IMR-90 (cell line): ENCODE measurements around the gene RAB41. TPM values are rescaled to one million over a fixed set of nuclear protein-coding genes. Genes with fewer than 3 reads are reported as not detected.

Experiments
- ATAC-seq: fragments of 200-7000 bp; cut with Tn5 transposase; 2 replicates; pipeline ENCODE4 v1.9.1; 2020; ENCODE audit warnings: low read depth, mild to moderate bottlenecking, moderate library complexity
- BruUV-seq: library from RNA; stranded (reverse); fragments of 400-500 nt; replicated peaks from 2 replicates; lab custom pipeline; 2021; lab: Mats Ljungman, UMichigan
- CTCF ChIA-PET: fragments of 300-600 bp; formaldehyde crosslinking; extraction: SDS; loops from one replicate; lab custom pipeline; 2021; ENCODE audit warnings: antibody characterized with exemption; lab: Yijun Ruan, JAX
- POLR2A ChIA-PET: fragments of 300-600 bp; sonication (Branson Sonifier 250); formaldehyde crosslinking; loops from one replicate; lab custom pipeline; 2022; ENCODE audit warnings: antibody characterized with exemption; ENCODE audit not compliant: unreplicated experiment; lab: Charles Lee
- DNase-seq: peaks from one replicate; pipeline ENCODE4 v3.0.0; 2013
- H2AFZ ChIP-seq: replicated peaks from 2 replicates; pipeline ENCODE3; 2013; ENCODE audit warnings: low read length, mild to moderate bottlenecking; ENCODE audit not compliant: poor library complexity
- H2AK5ac ChIP-seq: 2 replicates; pipeline ENCODE4 v1.6.1; 2013; ENCODE audit warnings: low read depth, low read length, inconsistent platforms
- H2AK9ac ChIP-seq: replicated peaks from 2 replicates; pipeline ENCODE3; 2013; ENCODE audit warnings: mild to moderate bottlenecking, low read depth, low read length, moderate library complexity; ENCODE audit not compliant: poor library complexity
- H2BK120ac ChIP-seq: 2 replicates; pipeline ENCODE4 v1.6.1; 2013; ENCODE audit warnings: low read depth, low read length, inconsistent platforms
- H2BK15ac ChIP-seq: 3 replicates; pipeline ENCODE4 v1.6.1; 2013; ENCODE audit warnings: low read depth, low read length, inconsistent platforms
- H2BK20ac ChIP-seq: 2 replicates; pipeline ENCODE4 v1.6.1; 2013; ENCODE audit warnings: low read depth, mild to moderate bottlenecking, inconsistent platforms, low read length, moderate library complexity
- H2BK5ac ChIP-seq: 2 replicates; pipeline ENCODE4 v1.6.1; 2013; ENCODE audit warnings: mild to moderate bottlenecking, low read depth, low read length, inconsistent platforms; ENCODE audit not compliant: poor library complexity, severe bottlenecking
- H3K14ac ChIP-seq: replicated peaks from 2 replicates; pipeline ENCODE4 v1.6.1; 2013; ENCODE audit warnings: low read depth, low read length, inconsistent platforms
- H3K18ac ChIP-seq: 2 replicates; pipeline ENCODE4 v1.6.1; 2013; ENCODE audit warnings: low read depth, low read length, control low read depth
- H3K23ac ChIP-seq: 2 replicates; pipeline ENCODE4 v1.6.1; 2013; ENCODE audit warnings: low read depth, low read length, inconsistent platforms
- H3K27ac ChIP-seq: 2 replicates; pipeline ENCODE4 v1.5.1; 2013; ENCODE audit warnings: mild to moderate bottlenecking, control low read depth, low read length; ENCODE audit not compliant: insufficient read depth
- H3K27me3 ChIP-seq: 2 replicates; pipeline ENCODE4 v1.6.1; 2013; ENCODE audit warnings: low read length; ENCODE audit not compliant: control insufficient read depth, insufficient read depth
- H3K36me3 ChIP-seq: 2 replicates; pipeline ENCODE4 v1.6.1; 2013; ENCODE audit warnings: low read length, mixed read lengths; ENCODE audit not compliant: control insufficient read depth, insufficient read depth
- H3K4ac ChIP-seq: 2 replicates; pipeline ENCODE4 v1.6.1; 2013; ENCODE audit warnings: low read depth, low read length, inconsistent platforms
- H3K4me1 ChIP-seq: 2 replicates; pipeline ENCODE4 v1.6.1; 2013; ENCODE audit warnings: low read length, mixed read lengths; ENCODE audit not compliant: control insufficient read depth, insufficient read depth
- H3K4me2 ChIP-seq: 2 replicates; pipeline ENCODE4 v1.6.1; 2013; ENCODE audit warnings: low read depth, mild to moderate bottlenecking, control low read depth, low read length, moderate library complexity
- H3K4me3 ChIP-seq: 2 replicates; pipeline ENCODE4 v1.5.1; 2013; ENCODE audit warnings: low read depth, mild to moderate bottlenecking, control low read depth, low read length, moderate library complexity; ENCODE audit not compliant: insufficient read depth
- H3K56ac ChIP-seq: 2 replicates; pipeline ENCODE4 v1.6.1; 2013; ENCODE audit warnings: low read length, inconsistent platforms; ENCODE audit not compliant: insufficient read depth; ENCODE audit errors: extremely low read depth
- H3K79me1 ChIP-seq, 2 experiments: 2 replicates each; pipeline ENCODE4 v1.6.1; 2013; ENCODE audit warnings: low read length in 2 of 2, inconsistent platforms in 1 of 2, low read depth in 1 of 2
- H3K9ac ChIP-seq: 2 replicates; pipeline ENCODE4 v1.6.1; 2013; ENCODE audit warnings: low read depth, low read length, control low read depth
- H3K9me1 ChIP-seq: 2 replicates; pipeline ENCODE4 v1.6.1; 2013; ENCODE audit warnings: low read length, inconsistent platforms; ENCODE audit not compliant: insufficient read depth
- H3K9me3 ChIP-seq: 2 replicates; pipeline ENCODE4 v1.6.1; 2013; ENCODE audit warnings: low read length; ENCODE audit not compliant: control insufficient read depth, insufficient read depth
- H4K20me1 ChIP-seq: 2 replicates; pipeline ENCODE4 v1.6.1; 2013; ENCODE audit warnings: low read length, inconsistent platforms; ENCODE audit not compliant: insufficient read depth
- H4K5ac ChIP-seq: 2 replicates; pipeline ENCODE4 v1.6.1; 2013; ENCODE audit warnings: mild to moderate bottlenecking, low read depth, low read length, control low read depth
- H4K8ac ChIP-seq, 2 experiments: 2 replicates each; pipeline ENCODE4 v1.6.1; 2013; ENCODE audit warnings: low read depth in 2 of 2, low read length in 2 of 2, control low read depth in 1 of 2, inconsistent platforms in 1 of 2
- H4K91ac ChIP-seq: 2 replicates; pipeline ENCODE4 v1.6.1; 2013; ENCODE audit warnings: low read depth, low read length, inconsistent platforms; ENCODE audit not compliant: insufficient read depth
- BHLHE40 ChIP-seq: fragments of 150-350 bp; IDR thresholded peaks from 2 replicates; pipeline ENCODE4 v1.6.1; 2016; ENCODE audit warnings: mild to moderate bottlenecking, low read depth, low read length
- CEBPB ChIP-seq: IDR thresholded peaks from 2 replicates; pipeline ENCODE4 v1.6.1; 2012; ENCODE audit warnings: low read depth, low read length, improper control_type of control experiment
- CHD1 ChIP-seq: IDR thresholded peaks from 2 replicates; pipeline ENCODE4 v1.6.1; 2012; ENCODE audit warnings: low read depth, low read length, improper control_type of control experiment
- MXI1 ChIP-seq: IDR thresholded peaks from 2 replicates; pipeline ENCODE4 v1.6.1; 2012; ENCODE audit warnings: low read depth, mild to moderate bottlenecking, low read length, moderate library complexity, borderline replicate concordance
- NFE2L2 ChIP-seq: fragments of 150-350 bp; IDR thresholded peaks from 2 replicates; pipeline ENCODE4 v1.6.1; 2016; ENCODE audit warnings: low read depth, mild to moderate bottlenecking, low read length
- RAD21 ChIP-seq: IDR thresholded peaks from 2 replicates; pipeline ENCODE4 v1.6.1; 2012; ENCODE audit warnings: low read length, improper control_type of control experiment
- RCOR1 ChIP-seq: IDR thresholded peaks from 2 replicates; pipeline ENCODE4 v1.6.1; 2012; ENCODE audit warnings: mild to moderate bottlenecking, low read length, improper control_type of control experiment; ENCODE audit not compliant: insufficient replicate concordance
- USF2 ChIP-seq: fragments of 150-350 bp; IDR thresholded peaks from 2 replicates; pipeline ENCODE4 v1.6.1; 2017; ENCODE audit warnings: mild to moderate bottlenecking, antibody characterized with exemption, low read length, low read depth
- WGBS, 2 experiments: methylation state at CpG; one replicate each; pipeline versions ENCODE4 v1.1.5 to v1.1.7; 2013; ENCODE audit warnings: missing lambda C conversion rate in 2 of 2; ENCODE audit not compliant: insufficient read length in 1 of 2; ENCODE audit errors: extremely low coverage in 2 of 2; 5-methylcytosine and 5-hydroxymethylcytosine counted together
- dilution Hi-C: fragments of 300-500 bp; cut with HindIII; formaldehyde crosslinking; loops from one replicate; pipeline ENCODE4 v1.14.3; 2018; ENCODE audit warnings: low sequenced_read_pairs; ENCODE audit not compliant: unreplicated experiment
- in situ Hi-C: fragments of 300-500 bp; cut with MboI; formaldehyde crosslinking; loops from 3 replicates; pipeline ENCODE4 v1.14.3; 2019; ENCODE audit warnings: low sequenced_read_pairs, inconsistent platforms, mixed read lengths
- intact Hi-C: fragments of 100-400 bp; cut with micrococcal nuclease; formaldehyde crosslinking; loops from 2 replicates; pipeline ENCODE4 v1.10.0; 2022
- polyA plus RNA-seq, 3 experiments: library from polyadenylated mRNA; depleted of rRNA; stranded (reverse); fragments of >200 nt; gene quantifications; 2 replicates each; pipeline ENCODE4 v1.2.3, GENCODE V29; 2012; ENCODE audit warnings: low replicate concordance in 1 of 3
- total RNA-seq: library from RNA; depleted of rRNA; stranded (reverse); fragments of >200 nt; gene quantifications from 2 replicates; pipeline ENCODE4 v1.2.3, GENCODE V29; 2012

RAB41 gene
- total and polyA plus RNA-seq, 2 of the 4 experiments (the other 2 are of a cell fraction) = not detected

GRCh38 chrX:70252491-70252890 lies 29.5 kb upstream of the RAB41 start:
- no peak for ATAC-seq
- ChIA-PET POLR2A (no interaction called here), CTCF (no interaction called here)
- H2AK5ac ChIP-seq = no peak overlapping the region
- in situ Hi-C loops = no loop called here
- H3K9me3 ChIP-seq = no peaks in the 10 kb centered on the region
- 29% methylated on average over 1 of the region's 2 CpGs; no CpG with 5 or more reads in 1 of the 2 experiments for WGBS, 2 experiments
- no peak overlapping the region for H3K23ac ChIP-seq
- H2BK15ac ChIP-seq = no peak overlapping the region
- H4K5ac ChIP-seq = no peak overlapping the region
- no peak overlapping the region for H3K27ac ChIP-seq
- H3K18ac ChIP-seq = no peak overlapping the region
- H3K27me3 ChIP-seq = peaks cover 5% of the 10 kb centered on the region
- H2BK120ac ChIP-seq = no peak overlapping the region
- no peak overlapping the region for H4K8ac ChIP-seq
- H2AK9ac ChIP-seq = no peak overlapping the region
- no peak overlapping the region for H2BK5ac ChIP-seq
- no peak overlapping the region for H3K4me2 ChIP-seq
- H3K56ac ChIP-seq = no peak overlapping the region
- no peak overlapping the region for H3K9ac ChIP-seq
- H4K20me1 ChIP-seq = no peaks in the 10 kb centered on the region
- TF ChIP-seq MXI1 = no peak
- no peak for TF ChIP-seq USF2
- TF ChIP-seq CEBPB = no peak
- TF ChIP-seq BHLHE40 = no peak
- TF ChIP-seq NFE2L2 = no peak
- TF ChIP-seq RAD21 = no peak
- no peak for TF ChIP-seq RCOR1
- TF ChIP-seq CHD1 = no peak
- no peak for DNase-seq
- dilution Hi-C loops = no loop called here
- no peak overlapping the region for H2AFZ ChIP-seq
- no peaks in the 10 kb centered on the region for H3K36me3 ChIP-seq
- no peaks in the 10 kb centered on the region for H3K9me1 ChIP-seq
- H4K91ac ChIP-seq = no peak overlapping the region
- no peaks in the 10 kb centered on the region for H3K79me1 ChIP-seq
- BruUV-seq = no TSS peak
- H2BK20ac ChIP-seq = no peak overlapping the region
- intact Hi-C loops = no loop called here
- no peak overlapping the region for H3K4me3 ChIP-seq
- no peaks in the 10 kb centered on the region; the same call in 1 of the 2 replicates for H3K4me1 ChIP-seq
- H3K4ac ChIP-seq = no peak overlapping the region
- no peak overlapping the region for H3K14ac ChIP-seq
